K562 (cell line): ENCODE measurements around the gene MSRB3. TPM values are rescaled to one million over a fixed set of nuclear protein-coding genes. Genes with fewer than 3 reads are reported as not detected.

Experiments
- ATAC-seq: fragments of 200-7000 bp; cut with Tn5 transposase; 3 replicates; pipeline ENCODE4 v1.9.1; 2020; ENCODE audit warnings: moderate library complexity
- BruUV-seq: library from RNA; stranded (reverse); fragments of 400-500 nt; replicated peaks from 2 replicates; lab custom pipeline; 2021; lab: Mats Ljungman, UMichigan
- CTCF ChIA-PET: fragments of 300-600 bp; formaldehyde crosslinking; extraction: SDS; loops from one replicate; lab custom pipeline; 2021; ENCODE audit warnings: low intra/inter-chr PET ratio; lab: Yijun Ruan, JAX
- POLR2A ChIA-PET: fragments of 300-600, 350-650 bp; sonication (Branson Sonifier 250); formaldehyde crosslinking; extraction: SDS; loops from one replicate; lab custom pipeline; 2021; ENCODE audit warnings: antibody characterized with exemption, inconsistent platforms; lab: Yijun Ruan, JAX
- DNase-seq, 4 experiments: peaks; one replicate each; pipeline versions ENCODE4 v3.0.0 to v3.0.0-alpha.2; 2011 to 2018; ENCODE audit warnings: low spot score in 3 of 4, mixed read lengths in 3 of 4; ENCODE audit errors: extremely low read depth in 1 of 4
- FAIRE-seq: peaks from 2 replicates; lab custom pipeline; 2011; peaks lifted over from hg19 to GRCh38; lab: Jason Lieb, UNC
- H2AFZ ChIP-seq: 2 replicates; pipeline ENCODE4 v1.6.0; 2011; ENCODE audit warnings: low read depth, low read length, control low read depth, inconsistent platforms
- H3K27ac ChIP-seq: fragments of 200-600 bp; 3 replicates; pipeline ENCODE4 v1.8.0; 2011; ENCODE audit warnings: low read depth, mild to moderate bottlenecking, control low read depth, inconsistent platforms, low read length, moderate library complexity, mixed read lengths; ENCODE audit errors: extremely low read depth
- H3K27me3 ChIP-seq, 2 experiments: fragments of 300-600 bp in 1 of 2; 2 replicates in 1 of 2; 3 replicates in 1 of 2; pipeline versions ENCODE4 v1.6.0 to v1.8.0; 2011; ENCODE audit warnings: inconsistent platforms in 2 of 2, low read length in 2 of 2, mild to moderate bottlenecking in 1 of 2, mixed read lengths in 1 of 2, moderate library complexity in 1 of 2; ENCODE audit not compliant: control insufficient read depth in 2 of 2, insufficient read depth in 2 of 2
- H3K36me3 ChIP-seq: fragments of 300-600 bp; 3 replicates; pipeline ENCODE4 v1.8.0; 2011; ENCODE audit warnings: mild to moderate bottlenecking, low read length, inconsistent platforms; ENCODE audit not compliant: control insufficient read depth, insufficient read depth
- H3K4me1 ChIP-seq, 2 experiments: fragments of 200-600 bp in 1 of 2; replicated peaks in 1 of 2; 2 replicates in 1 of 2; 3 replicates in 1 of 2; pipeline versions ENCODE4 v1.5.1 to v1.8.0; 2011; ENCODE audit warnings: inconsistent platforms in 2 of 2, low read length in 2 of 2, mild to moderate bottlenecking in 1 of 2, mixed read lengths in 1 of 2, moderate library complexity in 1 of 2; ENCODE audit not compliant: control insufficient read depth in 2 of 2, insufficient read depth in 2 of 2
- H3K4me2 ChIP-seq: 2 replicates; pipeline ENCODE4 v1.6.1; 2011; ENCODE audit warnings: low read length, control low read depth, inconsistent platforms, mixed read lengths; ENCODE audit not compliant: insufficient read depth
- H3K4me3 ChIP-seq: fragments of 200-600 bp; sonication (generic), shearing (Covaris generic); 2 replicates; pipeline ENCODE4 v1.5.1; 2016; ENCODE audit warnings: control low read depth, inconsistent platforms
- H3K79me2 ChIP-seq: fragments of 200-600 bp; 3 replicates; pipeline ENCODE4 v1.8.0; 2011; ENCODE audit warnings: low read length, inconsistent platforms; ENCODE audit not compliant: control insufficient read depth, insufficient read depth
- H3K9ac ChIP-seq, 2 experiments: 2 replicates each; pipeline versions ENCODE4 v1.6.0 to v1.6.1; 2011; ENCODE audit warnings: low read depth in 2 of 2, low read length in 2 of 2, control low read depth in 1 of 2, inconsistent platforms in 1 of 2, mild to moderate bottlenecking in 1 of 2, mixed read lengths in 1 of 2; ENCODE audit not compliant: insufficient read depth in 1 of 2
- H3K9me1 ChIP-seq: one replicate; pipeline ENCODE4 v1.6.0; 2011; ENCODE audit warnings: inconsistent platforms, mild to moderate bottlenecking, low read length, moderate library complexity; ENCODE audit not compliant: control insufficient read depth, insufficient read depth
- H3K9me3 ChIP-seq: replicated peaks from 2 replicates; pipeline ENCODE4 v1.5.1; 2011; ENCODE audit warnings: low read depth, low read length, inconsistent platforms; ENCODE audit not compliant: control insufficient read depth, insufficient read depth
- H4K20me1 ChIP-seq: replicated peaks from 2 replicates; pipeline ENCODE4 v1.6.1; 2011; ENCODE audit warnings: low read length, inconsistent platforms, mixed read lengths; ENCODE audit not compliant: control insufficient read depth, insufficient read depth
- MCM5 ChIP-seq: fragments of 450-650 bp; IDR thresholded peaks from 2 replicates; pipeline ENCODE4 v1.6.1; 2016; ENCODE audit warnings: low read depth
- NFIX ChIP-seq: fragments of 250-450 bp; sonication (Bioruptor Pico); IDR thresholded peaks from 2 replicates; pipeline ENCODE4 v1.4.0; 2020; ENCODE audit warnings: low read depth, mild to moderate bottlenecking, moderate library complexity
- WGBS: fragments of 100-300 bp; shearing (Covaris generic); methylation state at CpG from one replicate; pipeline ENCODE4 v1.1.6; 2016; ENCODE audit warnings: low coverage, mixed read lengths; ENCODE audit not compliant: insufficient coverage; ENCODE audit errors: missing lambda C conversion rate; 5-methylcytosine and 5-hydroxymethylcytosine counted together
- in situ Hi-C: fragments of 300-500 bp; cut with MboI; formaldehyde crosslinking; loops from 4 replicates; pipeline ENCODE4 v1.15.0; 2018; ENCODE audit warnings: inconsistent platforms, mixed read lengths
- intact Hi-C: fragments of 100-400 bp; cut with micrococcal nuclease; formaldehyde crosslinking; loops from 2 replicates; pipeline ENCODE4 v1.14.2; 2022
- polyA plus RNA-seq, 8 experiments: library from polyadenylated mRNA; depleted of rRNA in 4 of 8; stranded (reverse) in 5 of 8; unstranded in 3 of 8; fragments of >200 nt; fragmentation: Nextera tagmentation in 2 of 8; fragmentation: Illumina TruSeq in 1 of 8; extraction: Ambion mirVana in 2 of 8; extraction: Trizol in 1 of 8; gene quantifications; 2 replicates each; pipeline versions ENCODE4 v1.2.1 to v1.2.3, GENCODE V29; 2011 to 2014; ENCODE audit warnings: inconsistent platforms in 1 of 8, missing spikeins in 1 of 8
- total RNA-seq, 7 experiments: library from RNA; depleted of rRNA in 6 of 7; stranded (reverse); fragments of >200 nt in 6 of 7; fragmentation: Illumina TruSeq in 2 of 7; extraction: Trizol in 2 of 7; gene quantifications; 2 replicates each; pipeline versions ENCODE4 v1.2.1 to v1.2.3, GENCODE V29; 2011 to 2021; ENCODE audit warnings: low replicate concordance in 1 of 7

The MSRB3 gene
- total and polyA plus RNA-seq, 9 of the 15 experiments (the other 6 are each of a cell fraction or from before 2014, with no cell fraction given) = 0.04 TPM; not detected in 8

GRCh38 chr12:65292241-65292640, 13.8 kb downstream of the MSRB3 start:
- DNase-seq = no peak
- H2AFZ ChIP-seq = no peak overlapping the region
- CTCF ChIA-PET = no interaction called here
- intact Hi-C loops (no loop called here), in situ Hi-C loops (no loop called here)
- TF ChIP-seq NFIX (CRISPR knock-in tag) = no peak
- WGBS = 0% methylated on average over 2 of the region's 2 CpGs
- H4K20me1 ChIP-seq = no peaks in the 10 kb centered on the region
- ATAC-seq = no peak
- no peaks in the 10 kb centered on the region for H3K36me3 ChIP-seq
- POLR2A ChIA-PET = no interaction called here
- no peak overlapping the region for H3K27ac ChIP-seq
- no peak overlapping the region for H3K4me2 ChIP-seq
- no peaks in the 10 kb centered on the region for H3K27me3 ChIP-seq
- H3K4me3 ChIP-seq = no peak overlapping the region
- H3K9me3 ChIP-seq = no peaks in the 10 kb centered on the region
- no peak for FAIRE-seq
- BruUV-seq = no TSS peak
- no peak overlapping the region for H3K9ac ChIP-seq
- no peaks in the 10 kb centered on the region for H3K4me1 ChIP-seq
- no peaks in the 10 kb centered on the region for H3K79me2 ChIP-seq
- H3K9me1 ChIP-seq = no peaks in the 10 kb centered on the region

- Histone ChIP-seq H3K9ac (no peak overlapping the region), H3K9me1 (no peaks in the 10 kb centered on the region), H3K79me2 (no peaks in the 10 kb centered on the region)
- BruUV-seq = no TSS peak
- no peak for TF ChIP-seq MCM5
- TF ChIP-seq, all 486 proteins: peak for 0
- H3K27me3 ChIP-seq = no peaks in the 10 kb centered on the region
- no peaks in the 10 kb centered on the region for H3K9me3 ChIP-seq
- no peak overlapping the region for H2AFZ ChIP-seq
- in situ Hi-C loops = no loop called here
- ATAC-seq (no peak), FAIRE-seq (no peak), DNase-seq (no peak)
- 0% methylated on average over 1 of the region's 1 CpG for WGBS
- intact Hi-C loops = no loop called here
- no peak overlapping the region for H3K4me3 ChIP-seq
- POLR2A ChIA-PET = interaction anchor here (0.8 kb wide), 1 partner anchor 386 kb away, joined by 3 read pairs; no protein-coding TSS in a partner anchor
- no peak overlapping the region for H3K4me2 ChIP-seq
- H3K36me3 ChIP-seq = no peaks in the 10 kb centered on the region
- H4K20me1 ChIP-seq = no peaks in the 10 kb centered on the region
- no peaks in the 10 kb centered on the region for H3K4me1 ChIP-seq
- no peak overlapping the region for H3K27ac ChIP-seq
- CTCF ChIA-PET = no interaction called here
Measured at GRCh38 chr12:65293735-65294134, 15.3 kb downstream of the MSRB3 start.
